GM21619 (cell line): ENCODE results near the gene CAMK2G.

Experiments
- ATAC-seq: cut with Tn5 transposase; IDR thresholded peaks from one replicate; pipeline ENCODE4 v1.9.1; 2021; ENCODE audit not compliant: unreplicated experiment

CAMK2G gene

DNA sequence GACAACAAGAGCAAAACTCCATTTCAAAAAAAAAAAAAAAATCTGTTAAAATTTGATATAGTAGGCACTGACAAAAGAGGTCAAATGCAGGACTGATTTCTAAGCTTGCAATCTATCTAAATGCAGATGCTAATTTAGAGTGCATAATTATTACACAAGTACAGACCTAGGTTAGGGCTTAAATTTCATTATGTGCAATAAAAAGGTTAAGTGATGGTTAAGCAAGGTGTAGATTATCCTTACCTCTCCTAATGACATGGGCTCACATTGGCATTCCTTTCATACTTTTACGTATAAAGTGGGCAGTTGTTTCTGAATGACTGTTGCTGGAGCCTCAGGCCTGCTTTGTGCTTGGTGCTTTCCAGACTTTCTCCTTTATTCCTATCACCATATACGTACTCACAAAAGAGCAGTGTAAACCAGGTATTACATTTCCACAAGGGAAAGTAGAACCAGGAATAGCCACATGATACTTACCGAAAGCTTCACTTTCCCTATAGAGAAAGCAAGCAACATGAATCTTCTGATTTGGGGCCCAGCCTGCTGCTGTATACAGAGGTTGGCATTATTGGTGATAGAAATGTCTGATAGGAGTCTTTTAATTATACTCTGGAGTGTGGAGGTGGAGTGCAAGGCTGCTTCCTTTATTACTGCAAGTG is 94.7 kb downstream of the CAMK2G start:
- ATAC-seq, result no peak

GRCh38 chr10:73779018-73779417 is 95.3 kb downstream of the CAMK2G start:
- no peak for ATAC-seq

GRCh38 chr10:73774637-73775036 is 99.7 kb downstream of the CAMK2G start:
- no peak for ATAC-seq

- ATAC-seq, result no peak
Measured at GRCh38 chr10:73773152-73773879, 101.0 kb downstream of the CAMK2G start.

DNA sequence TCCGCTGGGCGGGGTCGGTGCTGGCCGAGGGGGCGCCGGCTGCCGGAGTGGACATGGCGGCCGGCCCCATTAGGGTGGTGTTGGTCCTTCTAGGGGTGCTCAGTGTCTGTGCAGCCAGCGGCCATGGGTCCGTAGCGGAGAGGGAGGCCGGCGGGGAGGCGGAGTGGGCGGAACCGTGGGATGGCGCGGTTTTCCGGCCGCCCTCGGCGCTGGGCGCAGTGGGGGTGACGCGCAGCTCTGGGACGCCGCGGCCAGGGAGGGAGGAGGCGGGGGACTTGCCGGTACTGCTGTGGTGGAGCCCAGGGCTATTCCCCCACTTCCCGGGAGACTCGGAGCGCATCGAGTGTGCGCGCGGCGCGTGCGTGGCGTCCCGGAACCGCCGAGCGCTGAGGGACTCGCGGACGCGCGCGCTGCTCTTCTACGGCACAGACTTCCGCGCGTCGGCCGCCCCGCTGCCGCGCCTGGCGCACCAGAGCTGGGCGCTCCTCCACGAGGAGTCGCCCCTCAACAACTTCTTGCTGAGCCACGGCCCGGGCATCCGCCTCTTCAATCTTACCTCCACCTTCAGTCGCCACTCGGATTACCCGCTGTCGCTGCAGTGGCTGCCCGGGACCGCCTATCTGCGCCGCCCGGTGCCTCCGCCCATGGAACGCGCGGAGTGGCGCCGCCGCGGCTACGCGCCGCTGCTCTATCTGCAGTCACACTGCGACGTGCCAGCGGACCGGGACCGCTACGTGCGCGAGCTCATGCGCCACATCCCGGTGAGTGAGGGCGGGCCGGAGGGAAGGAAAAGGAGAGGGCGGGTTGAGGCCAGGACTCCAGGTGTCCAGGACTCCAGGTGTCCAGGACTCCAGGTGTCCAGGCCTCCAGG is 101.8 kb downstream of the CAMK2G start:
- peak; percentile 53 for ATAC-seq

GRCh38 chr10:73771722-73772280 is 102.6 kb downstream of the CAMK2G start:
- peak; percentile 7 for ATAC-seq

GRCh38 chr10:73769396-73769795 is 105.0 kb downstream of the CAMK2G start:
- ATAC-seq, result no peak

DNA sequence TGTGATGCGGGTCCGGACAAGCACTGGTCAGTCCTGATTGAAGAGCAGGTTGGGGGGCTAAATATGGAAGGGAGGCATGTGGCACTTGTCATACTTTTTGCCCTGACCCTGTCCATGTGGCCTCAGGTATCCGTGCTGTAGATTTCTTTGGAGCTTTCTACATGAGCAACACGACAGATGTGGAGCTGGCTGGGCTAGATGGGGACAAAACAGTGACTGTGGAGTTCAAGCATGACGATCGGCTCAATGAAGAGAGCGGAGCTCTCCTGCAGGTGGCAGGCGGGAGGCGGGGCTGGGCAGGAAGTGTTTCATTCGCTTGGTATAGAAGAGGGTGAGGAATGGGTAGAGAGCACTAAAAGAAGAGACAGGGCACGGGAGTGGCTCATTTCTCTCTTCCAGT is 105.5 kb downstream of the CAMK2G start:
- ATAC-seq, result no peak

- no peak for ATAC-seq
Measured at GRCh38 chr10:73765066-73765465, 109.3 kb downstream of the CAMK2G start.

GRCh38 chr10:73763343-73763742 is 111.0 kb downstream of the CAMK2G start:
- no peak for ATAC-seq

GRCh38 chr10:73762915-73763314 is 111.4 kb downstream of the CAMK2G start:
- ATAC-seq, result no peak
